Measurements from ENCODE around the gene DNAI2. TPM values are rescaled to one million over a fixed set of nuclear protein-coding genes. Genes with fewer than 3 reads are reported as not detected.

Gene DNAI2
- total RNA-seq, 2 donors from 2014 or later, result not detected

- peaks cover 4% of the 10 kb centered on the region for H3K4me1 ChIP-seq (ENCODE audit: control insufficient read depth, insufficient read depth, low read length)
- Mint-ChIP-seq H3K4me1 (peaks cover 16% of the 10 kb centered on the region), H3K27me3 (ENCODE audit: insufficient read depth) (no peaks in the 10 kb centered on the region), H3K27ac (no peak overlapping the region), H3K4me3 (no peak overlapping the region), H3K9me3 (no peaks in the 10 kb centered on the region), H3K36me3 (ENCODE audit: low read depth) (no peaks in the 10 kb centered on the region)
- H3K9ac ChIP-seq (ENCODE audit: extremely low read depth, low read length, poor library complexity, severe bottlenecking), result no peak overlapping the region
- TF ChIP-seq, protein P1, sequence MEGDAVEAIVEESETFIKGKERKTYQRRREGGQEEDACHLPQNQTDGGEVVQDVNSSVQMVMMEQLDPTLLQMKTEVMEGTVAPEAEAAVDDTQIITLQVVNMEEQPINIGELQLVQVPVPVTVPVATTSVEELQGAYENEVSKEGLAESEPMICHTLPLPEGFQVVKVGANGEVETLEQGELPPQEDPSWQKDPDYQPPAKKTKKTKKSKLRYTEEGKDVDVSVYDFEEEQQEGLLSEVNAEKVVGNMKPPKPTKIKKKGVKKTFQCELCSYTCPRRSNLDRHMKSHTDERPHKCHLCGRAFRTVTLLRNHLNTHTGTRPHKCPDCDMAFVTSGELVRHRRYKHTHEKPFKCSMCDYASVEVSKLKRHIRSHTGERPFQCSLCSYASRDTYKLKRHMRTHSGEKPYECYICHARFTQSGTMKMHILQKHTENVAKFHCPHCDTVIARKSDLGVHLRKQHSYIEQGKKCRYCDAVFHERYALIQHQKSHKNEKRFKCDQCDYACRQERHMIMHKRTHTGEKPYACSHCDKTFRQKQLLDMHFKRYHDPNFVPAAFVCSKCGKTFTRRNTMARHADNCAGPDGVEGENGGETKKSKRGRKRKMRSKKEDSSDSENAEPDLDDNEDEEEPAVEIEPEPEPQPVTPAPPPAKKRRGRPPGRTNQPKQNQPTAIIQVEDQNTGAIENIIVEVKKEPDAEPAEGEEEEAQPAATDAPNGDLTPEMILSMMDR (conservative IDR thresholded peaks at IDR 0.05), result no peak
- H3K27ac ChIP-seq (ENCODE audit: low read depth, low read length), result no peak overlapping the region
- no peaks in the 10 kb centered on the region for H3K27me3 ChIP-seq (ENCODE audit: control insufficient read depth, insufficient read depth, low read length, poor library complexity, severe bottlenecking)
- DNase-seq, result no peak
- H3K4me3 ChIP-seq (ENCODE audit: low read length), result no peak overlapping the region
- H3K9me3 ChIP-seq (ENCODE audit: control insufficient read depth, low read length), result no peaks in the 10 kb centered on the region
- H3K36me3 ChIP-seq (ENCODE audit: control insufficient read depth, insufficient read depth, low read length), result no peaks in the 10 kb centered on the region
- WGBS, 2 experiments (ENCODE audit: insufficient coverage in 1 of 2, insufficient read length in 1 of 2), result 90 to 93% methylated on average over 15 to 19 of the region's 19 CpGs
These were observed 38.9 kb upstream of the DNAI2 start for GRCh38 chr17:74235040-74235581.

DNA sequence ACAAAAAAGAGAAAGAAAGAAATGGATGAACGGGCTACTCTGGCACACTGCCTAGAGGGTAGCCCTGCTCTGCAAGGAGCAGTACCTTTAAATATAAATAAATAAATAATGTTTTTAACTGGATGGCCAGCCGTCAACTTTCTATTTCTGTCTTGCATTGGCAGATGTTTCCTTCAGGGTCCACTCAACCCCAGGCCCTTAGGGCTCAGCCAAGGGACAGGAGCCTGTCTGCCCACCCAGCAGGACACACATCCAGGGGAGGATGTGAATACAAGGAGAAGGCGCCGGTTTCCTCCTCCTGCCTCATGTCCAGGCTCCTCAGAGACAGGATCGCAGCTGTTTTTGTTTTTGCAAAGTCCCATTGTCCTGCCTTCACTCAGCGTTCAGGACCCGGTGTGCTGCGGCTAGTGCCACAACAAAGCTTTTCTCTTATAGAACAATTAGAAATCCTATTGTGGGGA, 38.1 kb upstream of the DNAI2 start:
- Mint-ChIP-seq H3K36me3 (ENCODE audit: low read depth) (no peaks in the 10 kb centered on the region), H3K9me3 (no peaks in the 10 kb centered on the region), H3K27ac (no peak overlapping the region), H3K4me1 (peaks cover 16% of the 10 kb centered on the region), H3K4me3 (no peak overlapping the region), H3K27me3 (ENCODE audit: insufficient read depth) (no peaks in the 10 kb centered on the region)
- Histone ChIP-seq H3K36me3 (ENCODE audit: control insufficient read depth, insufficient read depth, low read length) (no peaks in the 10 kb centered on the region), H3K9ac (ENCODE audit: extremely low read depth, low read length, poor library complexity, severe bottlenecking) (no peak overlapping the region), H3K9me3 (ENCODE audit: control insufficient read depth, low read length) (no peaks in the 10 kb centered on the region), H3K4me1 (ENCODE audit: control insufficient read depth, insufficient read depth, low read length) (peaks cover 4% of the 10 kb centered on the region), H3K27me3 (ENCODE audit: control insufficient read depth, insufficient read depth, low read length, poor library complexity, severe bottlenecking) (no peaks in the 10 kb centered on the region), H3K4me3 (ENCODE audit: low read length) (no peak overlapping the region), H3K27ac (ENCODE audit: low read depth, low read length) (peak overlapping the region; percentile 68)
- TF ChIP-seq, protein P1 (conservative IDR thresholded peaks at IDR 0.05), result no peak
- DNase-seq, result no peak
- WGBS, 2 experiments (ENCODE audit: insufficient coverage in 1 of 2, insufficient read length in 1 of 2), result 86% methylated on average over 7 of the region's 8 CpGs; no CpG with 5 or more reads in 1 of the 2 experiments

DNA sequence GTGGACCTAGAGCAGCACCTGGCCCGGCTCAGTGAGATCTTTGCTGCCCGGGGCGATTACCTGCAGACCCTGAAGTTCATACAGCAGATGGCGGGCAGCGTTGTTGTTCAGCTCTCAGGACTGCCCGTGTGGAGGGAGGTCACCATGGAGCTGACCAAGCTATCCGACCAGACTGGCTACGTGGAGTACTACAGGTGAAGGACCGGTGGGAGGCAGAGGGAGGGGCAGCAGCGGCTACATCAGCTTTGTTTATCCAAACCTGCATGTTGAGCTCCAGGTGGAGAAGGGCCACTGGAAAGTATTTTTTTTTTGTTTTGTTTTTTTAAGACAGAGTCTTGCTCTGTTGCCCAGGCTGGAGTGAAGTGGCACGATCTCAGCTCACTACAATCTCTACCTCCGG, 36.7 kb upstream of the DNAI2 start:
- H3K4me3 Mint-ChIP-seq, result no peak overlapping the region
- no peak for DNase-seq
- no peaks in the 10 kb centered on the region for H3K36me3 ChIP-seq (ENCODE audit: control insufficient read depth, insufficient read depth, low read length)
- peaks cover 9% of the 10 kb centered on the region for H3K4me1 Mint-ChIP-seq
- 92% methylated on average over 11 to 12 of the region's 12 CpGs for WGBS, 2 experiments (ENCODE audit: insufficient coverage in 1 of 2, insufficient read length in 1 of 2)
- H3K9ac ChIP-seq (ENCODE audit: extremely low read depth, low read length, poor library complexity, severe bottlenecking), result no peak overlapping the region
- H3K27ac Mint-ChIP-seq, result no peak overlapping the region
- no peaks in the 10 kb centered on the region for H3K9me3 ChIP-seq (ENCODE audit: control insufficient read depth, low read length)
- no peaks in the 10 kb centered on the region for H3K4me1 ChIP-seq (ENCODE audit: control insufficient read depth, insufficient read depth, low read length)
- no peak overlapping the region for H3K27ac ChIP-seq (ENCODE audit: low read depth, low read length)
- no peak overlapping the region for H3K4me3 ChIP-seq (ENCODE audit: low read length)
- H3K27me3 ChIP-seq (ENCODE audit: control insufficient read depth, insufficient read depth, low read length, poor library complexity, severe bottlenecking), result no peaks in the 10 kb centered on the region
- TF ChIP-seq, protein P1 (conservative IDR thresholded peaks at IDR 0.05), result no peak
- no peaks in the 10 kb centered on the region for H3K36me3 Mint-ChIP-seq (ENCODE audit: low read depth)
- no peaks in the 10 kb centered on the region for H3K9me3 Mint-ChIP-seq
- H3K27me3 Mint-ChIP-seq (ENCODE audit: insufficient read depth), result no peaks in the 10 kb centered on the region
